ENCODE results near the gene RNF25.
A peak's percentile ranks its signal among the peaks of the same experiment; 100 is the strongest.

Gene RNF25

DNA sequence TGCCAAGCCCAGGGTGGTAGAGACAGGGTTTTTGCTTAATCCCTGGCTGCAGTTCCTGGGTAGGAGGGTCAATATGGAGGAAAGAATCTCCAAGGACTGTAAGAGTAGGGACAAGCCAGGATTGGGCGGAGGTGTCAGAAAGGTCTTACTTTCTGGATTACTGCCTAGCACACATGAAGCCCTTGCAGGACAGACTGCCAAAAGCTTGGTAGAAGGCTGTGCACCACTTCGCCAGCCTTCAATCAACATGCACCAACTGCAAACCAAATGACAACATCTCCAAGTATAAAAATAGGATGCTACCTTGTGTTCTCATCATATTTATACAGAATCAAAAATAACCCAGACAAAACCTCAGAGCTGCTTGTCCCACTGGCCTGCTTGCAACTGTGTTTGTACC is 16.1 kb downstream of the RNF25 start:
- H3K4me2 ChIP-seq (ENCODE audit: low read depth, low read length, poor library complexity, severe bottlenecking) = no peak overlapping the region
- no peaks in the 10 kb centered on the region for H3K9me2 ChIP-seq (replicated peaks; ENCODE audit: low read depth, low read length)
- H3K9ac ChIP-seq (ENCODE audit: low read depth, low read length, poor library complexity, severe bottlenecking) = peak overlapping the region; percentile 22
- no peaks in the 10 kb centered on the region for H3K9me3 ChIP-seq (ENCODE audit: insufficient read depth, low read depth, low read length)
- peaks cover 6% of the 10 kb centered on the region for H4K20me1 ChIP-seq (ENCODE audit: insufficient read depth, low read length, poor library complexity, severe bottlenecking)
- H3F3A ChIP-seq (ENCODE audit: low read depth) = no peaks in the 10 kb centered on the region
- H3K36me3 ChIP-seq (ENCODE audit: insufficient read depth, low read length) = peaks cover 26% of the 10 kb centered on the region; the same call in 1 of the 2 replicates
- TF ChIP-seq, protein P1, sequence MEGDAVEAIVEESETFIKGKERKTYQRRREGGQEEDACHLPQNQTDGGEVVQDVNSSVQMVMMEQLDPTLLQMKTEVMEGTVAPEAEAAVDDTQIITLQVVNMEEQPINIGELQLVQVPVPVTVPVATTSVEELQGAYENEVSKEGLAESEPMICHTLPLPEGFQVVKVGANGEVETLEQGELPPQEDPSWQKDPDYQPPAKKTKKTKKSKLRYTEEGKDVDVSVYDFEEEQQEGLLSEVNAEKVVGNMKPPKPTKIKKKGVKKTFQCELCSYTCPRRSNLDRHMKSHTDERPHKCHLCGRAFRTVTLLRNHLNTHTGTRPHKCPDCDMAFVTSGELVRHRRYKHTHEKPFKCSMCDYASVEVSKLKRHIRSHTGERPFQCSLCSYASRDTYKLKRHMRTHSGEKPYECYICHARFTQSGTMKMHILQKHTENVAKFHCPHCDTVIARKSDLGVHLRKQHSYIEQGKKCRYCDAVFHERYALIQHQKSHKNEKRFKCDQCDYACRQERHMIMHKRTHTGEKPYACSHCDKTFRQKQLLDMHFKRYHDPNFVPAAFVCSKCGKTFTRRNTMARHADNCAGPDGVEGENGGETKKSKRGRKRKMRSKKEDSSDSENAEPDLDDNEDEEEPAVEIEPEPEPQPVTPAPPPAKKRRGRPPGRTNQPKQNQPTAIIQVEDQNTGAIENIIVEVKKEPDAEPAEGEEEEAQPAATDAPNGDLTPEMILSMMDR (conservative IDR thresholded peaks at IDR 0.05; ENCODE audit: low read length) = no peak
- no peak for TF ChIP-seq EZH2phosphoT487 (IDR thresholded peaks at IDR 0.05; ENCODE audit: borderline replicate concordance)
- peaks cover 37% of the 10 kb centered on the region for H3K79me2 ChIP-seq (ENCODE audit: insufficient read depth, low read length)
- no peak overlapping the region for H3K4me3 ChIP-seq (ENCODE audit: low read length, poor library complexity, severe bottlenecking)
- no peaks in the 10 kb centered on the region for H3K27me3 ChIP-seq (ENCODE audit: insufficient read depth, low read length, poor library complexity, severe bottlenecking)
- peaks cover 17% of the 10 kb centered on the region for H3K4me1 ChIP-seq (ENCODE audit: insufficient read depth, low read length, poor library complexity, severe bottlenecking)
- H2AFZ ChIP-seq (ENCODE audit: low read length) = no peak overlapping the region

DNA sequence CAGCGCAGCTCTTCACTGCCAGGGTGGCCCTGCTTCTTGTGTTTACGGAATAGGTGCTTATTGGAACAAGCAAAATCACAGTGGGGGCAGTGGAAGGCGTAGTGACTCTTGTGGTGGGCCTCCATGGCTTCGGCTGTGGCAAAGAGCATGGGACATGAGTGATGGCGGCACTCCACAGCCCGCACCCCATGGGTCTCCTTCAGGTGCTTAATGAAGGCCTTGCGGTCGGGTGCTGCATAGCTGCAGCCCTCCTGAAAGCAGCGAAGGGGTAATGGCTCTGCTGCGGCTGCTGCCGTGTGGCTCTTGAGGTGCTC is 23.1 kb downstream of the RNF25 start:
- Histone ChIP-seq H3K9me3 (ENCODE audit: insufficient read depth, low read depth, low read length) (no peaks in the 10 kb centered on the region), H3K4me1 (ENCODE audit: insufficient read depth, low read length, poor library complexity, severe bottlenecking) (no peaks in the 10 kb centered on the region), H3K27me3 (ENCODE audit: insufficient read depth, low read length, poor library complexity, severe bottlenecking) (no peaks in the 10 kb centered on the region), H3F3A (ENCODE audit: low read depth) (no peaks in the 10 kb centered on the region), H3K79me2 (ENCODE audit: insufficient read depth, low read length) (peaks cover 2% of the 10 kb centered on the region; the same call in 1 of the 2 replicates), H4K20me1 (ENCODE audit: insufficient read depth, low read length, poor library complexity, severe bottlenecking) (peaks cover 1% of the 10 kb centered on the region), H2AFZ (ENCODE audit: low read length) (no peak overlapping the region), H3K4me3 (ENCODE audit: low read length, poor library complexity, severe bottlenecking) (no peak overlapping the region), H3K36me3 (ENCODE audit: insufficient read depth, low read length) (peaks cover 66% of the 10 kb centered on the region; the same call in 1 of the 2 replicates), H3K9me2 (replicated peaks; ENCODE audit: low read depth, low read length) (no peaks in the 10 kb centered on the region), H3K4me2 (ENCODE audit: low read depth, low read length, poor library complexity, severe bottlenecking) (no peak overlapping the region), H3K9ac (ENCODE audit: low read depth, low read length, poor library complexity, severe bottlenecking) (no peak overlapping the region)
- TF ChIP-seq, protein P1 (conservative IDR thresholded peaks at IDR 0.05; ENCODE audit: low read length) = no peak
- no peak for TF ChIP-seq EZH2phosphoT487 (IDR thresholded peaks at IDR 0.05; ENCODE audit: borderline replicate concordance)

- no peak overlapping the region for H3K9ac ChIP-seq (ENCODE audit: low read depth, low read length, poor library complexity, severe bottlenecking)
Measured at GRCh38 chr2:218648088-218648786, 23.6 kb downstream of the RNF25 start.

More at GRCh38 chr2:218648088-218648786, 23.6 kb downstream of the RNF25 start:
- no peak overlapping the region for H3K4me2 ChIP-seq (ENCODE audit: low read depth, low read length, poor library complexity, severe bottlenecking)
- no peak overlapping the region for H3K4me3 ChIP-seq (ENCODE audit: low read length, poor library complexity, severe bottlenecking)
- no peaks in the 10 kb centered on the region for H4K20me1 ChIP-seq (ENCODE audit: insufficient read depth, low read length, poor library complexity, severe bottlenecking)
- H2AFZ ChIP-seq (ENCODE audit: low read length) = no peak overlapping the region
- no peak for TF ChIP-seq EZH2phosphoT487 (IDR thresholded peaks at IDR 0.05; ENCODE audit: borderline replicate concordance)
- TF ChIP-seq, protein P1 (conservative IDR thresholded peaks at IDR 0.05; ENCODE audit: low read length) = peak; percentile 93
- H3K79me2 ChIP-seq (ENCODE audit: insufficient read depth, low read length) = no peaks in the 10 kb centered on the region; the same call in 1 of the 2 replicates
- H3K36me3 ChIP-seq (ENCODE audit: insufficient read depth, low read length) = peaks cover 68% of the 10 kb centered on the region; the same call in 1 of the 2 replicates
- H3K4me1 ChIP-seq (ENCODE audit: insufficient read depth, low read length, poor library complexity, severe bottlenecking) = no peaks in the 10 kb centered on the region
- no peaks in the 10 kb centered on the region for H3F3A ChIP-seq (ENCODE audit: low read depth)
- no peaks in the 10 kb centered on the region for H3K9me2 ChIP-seq (replicated peaks; ENCODE audit: low read depth, low read length)
- H3K27me3 ChIP-seq (ENCODE audit: insufficient read depth, low read length, poor library complexity, severe bottlenecking) = no peaks in the 10 kb centered on the region
- no peaks in the 10 kb centered on the region for H3K9me3 ChIP-seq (ENCODE audit: insufficient read depth, low read depth, low read length)
